Fibroblast of lung (primary cell): ENCODE data around the gene EGR4.

ENCODE experiments used
- CTCF ChIP-seq, 2 donors: IDR thresholded peaks in 1 of 2; conservative IDR thresholded peaks in 1 of 2; 1 replicate in 1 of 2; 2 replicates in 1 of 2; pipeline ENCODE4 v1.5.1; 2011 to 2012; ENCODE audit warnings: low read length in 2 of 2, control low read depth in 1 of 2, inconsistent platforms in 1 of 2, low read depth in 1 of 2, mild to moderate bottlenecking in 1 of 2
- EZH2 ChIP-seq: IDR thresholded peaks from 2 replicates; pipeline ENCODE4 v1.5.1; 2012; ENCODE audit warnings: low read length, control low read depth, mild to moderate bottlenecking; ENCODE audit errors: missing control alignments

- no peak for TF ChIP-seq CTCF (conservative IDR thresholded peaks at IDR 0.05 in 1 of 2, IDR thresholded peaks at IDR 0.05 in 1 of 2; ENCODE audit: low read depth in 1 of 2, low read length in 2 of 2)
- no peak for TF ChIP-seq EZH2
These were observed 30.9 kb upstream of the EGR4 start for GRCh38 chr2:73324126-73324725.
